BLaER1 (cell line): ENCODE measurements around the gene OTOF.
A peak's percentile ranks its signal among the peaks of the same experiment; 100 is the strongest.

Source experiments
- H3K27ac ChIP-seq: shearing (Covaris generic); formaldehyde crosslinking; 2 replicates; pipeline ENCODE4 v1.8.1; 2022
- H3K27me3 ChIP-seq: shearing (Covaris generic); formaldehyde crosslinking; 2 replicates; pipeline ENCODE4 v1.8.1; 2022
- H3K36me3 ChIP-seq: shearing (Covaris generic); formaldehyde crosslinking; 2 replicates; pipeline ENCODE4 v1.8.1; 2022
- H3K4me1 ChIP-seq: shearing (Covaris generic); formaldehyde crosslinking; 2 replicates; pipeline ENCODE4 v1.8.1; 2022
- H3K4me2 ChIP-seq: shearing (Covaris generic); formaldehyde crosslinking; 2 replicates; pipeline ENCODE4 v1.8.1; 2022
- H3K4me3 ChIP-seq: shearing (Covaris generic); formaldehyde crosslinking; 2 replicates; pipeline ENCODE4 v1.8.1; 2022
- H3K9ac ChIP-seq: shearing (Covaris generic); formaldehyde crosslinking; 2 replicates; pipeline ENCODE4 v1.8.1; 2022
- H3K9me3 ChIP-seq: shearing (Covaris generic); formaldehyde crosslinking; 2 replicates; pipeline ENCODE4 v1.8.1; 2022
- H4K20me1 ChIP-seq: shearing (Covaris generic); formaldehyde crosslinking; 2 replicates; pipeline ENCODE4 v1.8.1; 2022
- Cebpa-rat ChIP-seq: shearing (Covaris generic); IDR thresholded peaks from 2 replicates; pipeline ENCODE4 v1.8.1; 2022

The OTOF gene

GRCh38 chr2:26477911-26478253 lies at the start of gene OTOF:
Gene OTOF, minus strand, starts transcription at chr2:26478124.
- Histone ChIP-seq H3K27ac (peak within 1 kb of the TSS; percentile 35; the same call in 1 of the 2 replicates), H3K36me3 (no peaks in the 10 kb centered on the region), H3K4me1 (peaks cover 17% of the 10 kb centered on the region), H4K20me1 (no peaks in the 10 kb centered on the region), H3K27me3 (no peaks in the 10 kb centered on the region), H3K4me3 (no peak within 1 kb of the TSS), H3K9me3 (no peaks in the 10 kb centered on the region), H3K9ac (no peak within 1 kb of the TSS), H3K4me2 (peak within 1 kb of the TSS; percentile 53)
- TF ChIP-seq Cebpa-rat: no peak

DNA sequence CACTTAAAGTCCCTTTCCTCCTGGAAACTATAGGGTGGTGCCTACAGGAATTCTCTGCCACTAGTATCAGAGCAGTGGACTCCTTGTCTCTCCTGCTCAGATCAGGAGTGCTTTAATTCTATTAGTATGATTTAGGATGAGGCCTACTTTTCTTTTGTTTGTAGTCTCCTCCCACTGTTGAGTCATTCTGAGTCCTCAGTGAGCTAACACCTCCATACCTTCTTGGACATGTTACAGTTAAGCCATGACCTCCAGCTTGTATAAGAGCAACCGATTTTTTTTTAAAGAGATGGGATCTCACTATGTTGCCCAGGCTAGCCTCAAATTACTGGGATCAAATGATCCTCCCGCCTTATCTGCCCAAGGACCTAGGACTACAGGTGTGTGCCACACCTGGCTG lies 48.7 kb upstream of the OTOF start:
- Histone ChIP-seq H3K4me1 (peaks cover 14% of the 10 kb centered on the region), H3K4me3 (no peak overlapping the region), H3K4me2 (no peak overlapping the region), H3K36me3 (no peaks in the 10 kb centered on the region), H3K9ac (no peak overlapping the region), H3K9me3 (no peaks in the 10 kb centered on the region), H4K20me1 (no peaks in the 10 kb centered on the region), H3K27ac (no peak overlapping the region), H3K27me3 (no peaks in the 10 kb centered on the region)
- no peak for TF ChIP-seq Cebpa-rat

DNA sequence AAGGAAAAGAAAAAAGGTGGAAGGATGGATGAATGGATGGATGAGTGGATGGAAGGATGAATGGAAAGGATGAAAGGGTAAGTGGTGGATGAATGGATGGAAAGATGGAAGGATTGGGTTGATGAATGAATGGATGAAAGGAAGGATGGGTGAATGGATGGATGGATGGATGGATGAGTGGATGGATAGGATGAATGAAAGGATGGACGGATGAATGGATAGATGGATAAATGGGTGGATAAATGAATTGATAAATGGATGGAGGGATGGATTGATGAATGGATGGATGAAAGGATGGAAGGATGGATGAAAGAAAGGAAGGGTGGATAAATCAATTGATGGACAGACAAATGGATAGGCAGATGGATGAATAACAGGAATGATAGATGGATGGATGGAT lies 48.2 kb upstream of the OTOF start:
- no peak overlapping the region for H3K9ac ChIP-seq
- no peaks in the 10 kb centered on the region for H3K27me3 ChIP-seq
- H4K20me1 ChIP-seq: no peaks in the 10 kb centered on the region
- peaks cover 19% of the 10 kb centered on the region for H3K4me1 ChIP-seq
- no peak for TF ChIP-seq Cebpa-rat
- H3K36me3 ChIP-seq: no peaks in the 10 kb centered on the region
- no peak overlapping the region for H3K27ac ChIP-seq
- no peak overlapping the region for H3K4me2 ChIP-seq
- no peaks in the 10 kb centered on the region for H3K9me3 ChIP-seq
- no peak overlapping the region for H3K4me3 ChIP-seq

DNA sequence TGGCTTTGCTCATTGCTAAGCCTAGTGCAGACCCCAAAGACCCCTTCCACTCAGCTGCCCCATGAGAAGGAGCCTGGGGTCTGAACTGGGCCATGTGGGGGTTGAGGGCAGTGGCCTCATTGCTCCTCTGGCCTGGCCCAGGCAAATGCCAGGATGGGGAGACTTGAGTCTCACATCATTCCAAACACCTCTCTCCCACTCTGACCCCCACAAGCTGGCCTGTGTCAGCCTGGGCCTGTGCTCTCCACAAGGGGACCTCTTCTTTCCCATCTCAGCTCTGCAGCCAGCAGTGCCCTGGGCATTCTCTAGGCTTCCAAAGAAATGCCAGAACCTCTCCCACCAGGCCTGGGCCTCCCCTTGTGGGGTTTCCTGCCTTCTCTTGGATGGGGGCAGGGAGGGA lies 45.8 kb upstream of the OTOF start:
- H3K9me3 ChIP-seq: no peaks in the 10 kb centered on the region
- no peaks in the 10 kb centered on the region for H3K36me3 ChIP-seq
- H3K27ac ChIP-seq: no peak overlapping the region
- H3K4me2 ChIP-seq: no peak overlapping the region
- no peaks in the 10 kb centered on the region for H3K27me3 ChIP-seq
- H3K4me1 ChIP-seq: peaks cover 30% of the 10 kb centered on the region
- no peak overlapping the region for H3K9ac ChIP-seq
- no peak for TF ChIP-seq Cebpa-rat
- no peaks in the 10 kb centered on the region for H4K20me1 ChIP-seq
- no peak overlapping the region for H3K4me3 ChIP-seq

- Histone ChIP-seq H3K4me3 (no peak overlapping the region), H4K20me1 (no peaks in the 10 kb centered on the region), H3K9ac (no peak overlapping the region), H3K36me3 (no peaks in the 10 kb centered on the region), H3K27ac (0 out of 2 replicates have a peak overlapping the region, but pooled peaks have one; percentile 10), H3K4me1 (peaks cover 30% of the 10 kb centered on the region), H3K4me2 (peak overlapping the region; percentile 59; the same call in 1 of the 2 replicates), H3K9me3 (no peaks in the 10 kb centered on the region), H3K27me3 (no peaks in the 10 kb centered on the region)
- no peak for TF ChIP-seq Cebpa-rat
These were observed 44.8 kb upstream of the OTOF start for GRCh38 chr2:26522751-26523171.

DNA sequence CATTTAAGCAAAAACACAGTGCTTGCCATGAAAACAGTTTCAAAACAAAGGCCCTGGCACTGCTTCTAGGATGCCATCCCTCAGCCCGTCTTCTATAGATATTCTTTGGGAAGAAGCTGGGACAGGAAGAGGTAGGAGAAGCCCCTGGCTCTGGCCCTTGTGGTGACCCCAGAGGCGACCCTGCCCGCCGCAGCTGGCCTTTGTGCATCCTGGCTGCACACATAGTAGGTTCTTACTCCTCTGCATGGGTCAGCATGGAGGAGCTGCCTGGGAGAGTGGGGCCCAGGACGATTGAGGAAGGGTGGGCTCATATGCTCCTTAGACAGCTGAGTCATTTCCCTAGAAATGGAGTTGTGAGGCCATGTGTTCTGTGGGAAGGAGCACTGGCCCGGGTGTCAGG lies 44.4 kb upstream of the OTOF start:
- Histone ChIP-seq H3K36me3 (no peaks in the 10 kb centered on the region), H4K20me1 (no peaks in the 10 kb centered on the region), H3K4me1 (peaks cover 30% of the 10 kb centered on the region), H3K9ac (no peak overlapping the region), H3K27ac (0 out of 2 replicates have a peak overlapping the region, but pooled peaks have one; percentile 10), H3K27me3 (no peaks in the 10 kb centered on the region), H3K4me3 (no peak overlapping the region), H3K9me3 (no peaks in the 10 kb centered on the region), H3K4me2 (peak overlapping the region; percentile 59)
- TF ChIP-seq Cebpa-rat: no peak

DNA sequence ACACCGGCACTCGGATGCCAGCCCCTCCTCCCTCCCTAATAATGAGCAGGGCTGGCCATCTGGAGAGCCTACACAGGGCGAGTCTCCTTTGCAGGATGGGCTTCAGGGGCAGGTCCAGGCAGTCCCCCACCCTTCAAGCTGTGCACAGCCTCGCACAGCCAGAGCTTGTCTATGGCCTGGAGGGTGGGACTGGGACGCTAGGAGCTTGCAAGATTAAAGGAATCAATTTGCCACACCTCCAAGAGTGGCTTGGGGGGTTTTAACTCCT lies 43.9 kb upstream of the OTOF start:
- no peak overlapping the region for H3K4me3 ChIP-seq
- peak overlapping the region; percentile 59 for H3K4me2 ChIP-seq
- TF ChIP-seq Cebpa-rat: no peak

DNA sequence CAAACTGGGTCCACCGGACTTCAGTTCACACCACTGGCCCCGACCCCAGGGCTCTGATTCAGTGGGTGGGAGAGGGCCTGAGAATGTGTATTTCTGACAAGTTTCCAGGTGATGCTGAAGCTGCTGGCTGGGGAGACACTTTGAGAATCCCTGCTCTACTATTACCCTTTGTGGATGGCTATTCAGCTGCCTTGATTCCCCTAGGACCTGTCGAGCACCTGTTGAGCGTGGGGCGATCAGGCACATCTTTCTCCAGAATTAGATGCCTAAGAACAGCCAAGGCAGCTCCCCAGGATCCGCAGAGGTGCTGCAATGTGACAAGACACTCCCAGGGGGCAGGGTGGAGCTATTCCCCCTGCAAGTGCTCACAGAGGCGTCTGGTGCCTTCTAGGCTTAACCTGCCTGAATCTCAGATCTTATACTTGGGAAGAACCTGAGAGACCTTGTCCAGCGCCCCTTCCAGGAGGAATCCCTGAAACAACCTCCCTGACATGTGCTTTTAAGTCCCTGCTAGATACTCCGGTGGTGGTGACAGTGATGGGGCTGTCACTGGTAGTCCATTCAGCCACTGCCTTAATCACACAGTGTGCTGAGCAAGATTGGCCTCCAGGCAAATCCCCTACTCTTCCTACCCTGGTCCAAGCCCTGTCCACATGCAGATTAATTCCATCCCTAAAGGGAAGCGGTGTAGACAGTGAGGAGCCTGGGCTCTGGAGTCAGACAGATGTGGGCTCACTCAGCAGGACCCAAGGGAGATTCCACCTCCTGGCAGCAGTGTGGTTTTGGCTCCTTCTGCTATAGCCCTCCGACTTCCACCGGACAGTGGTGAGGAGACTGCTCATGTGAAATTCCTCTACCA lies 43.4 kb upstream of the OTOF start:
- Histone ChIP-seq H3K9me3 (no peaks in the 10 kb centered on the region), H3K4me3 (no peak overlapping the region), H3K4me1 (peaks cover 30% of the 10 kb centered on the region), H3K27ac (no peak overlapping the region), H3K36me3 (no peaks in the 10 kb centered on the region), H3K9ac (no peak overlapping the region), H3K27me3 (no peaks in the 10 kb centered on the region), H4K20me1 (no peaks in the 10 kb centered on the region), H3K4me2 (peak overlapping the region; percentile 59)
- no peak for TF ChIP-seq Cebpa-rat

More for the DNA sequence above, 43.9 kb upstream of the OTOF start:
- Histone ChIP-seq H3K9me3 (no peaks in the 10 kb centered on the region), H3K27ac (no peak overlapping the region), H3K27me3 (no peaks in the 10 kb centered on the region), H4K20me1 (no peaks in the 10 kb centered on the region), H3K36me3 (no peaks in the 10 kb centered on the region), H3K9ac (no peak overlapping the region), H3K4me1 (peaks cover 30% of the 10 kb centered on the region)

DNA sequence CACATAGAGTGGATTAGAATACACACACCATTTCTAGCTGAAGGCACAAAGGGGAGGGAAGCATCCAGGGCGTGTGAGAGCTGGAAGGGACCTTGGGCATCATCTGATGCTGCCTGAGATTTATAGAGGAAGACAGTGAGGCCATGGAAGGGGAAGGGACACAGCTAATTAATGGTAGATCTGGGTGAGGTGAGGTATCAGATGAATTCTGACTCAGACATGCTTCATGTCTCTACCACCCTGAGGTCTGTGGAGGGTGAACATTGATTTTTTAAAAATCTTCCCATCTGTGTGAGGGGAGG lies 42.2 kb upstream of the OTOF start:
- Histone ChIP-seq H3K9me3 (no peaks in the 10 kb centered on the region), H4K20me1 (no peaks in the 10 kb centered on the region), H3K27ac (no peak overlapping the region), H3K4me2 (no peak overlapping the region; the same call in 1 of the 2 replicates), H3K4me1 (peaks cover 30% of the 10 kb centered on the region), H3K4me3 (no peak overlapping the region), H3K36me3 (no peaks in the 10 kb centered on the region), H3K27me3 (no peaks in the 10 kb centered on the region), H3K9ac (no peak overlapping the region)
- TF ChIP-seq Cebpa-rat: no peak

GRCh38 chr2:26519396-26520147 lies 41.6 kb upstream of the OTOF start:
- TF ChIP-seq Cebpa-rat: no peak
- no peak overlapping the region for H3K4me2 ChIP-seq
- H3K27me3 ChIP-seq: no peaks in the 10 kb centered on the region

More at GRCh38 chr2:26519396-26520147, 41.6 kb upstream of the OTOF start:
- Histone ChIP-seq H3K9ac (no peak overlapping the region), H3K4me3 (no peak overlapping the region), H3K36me3 (no peaks in the 10 kb centered on the region), H3K4me1 (peaks cover 30% of the 10 kb centered on the region), H3K27ac (no peak overlapping the region), H3K9me3 (no peaks in the 10 kb centered on the region), H4K20me1 (no peaks in the 10 kb centered on the region)
